ENCODE measurements around the gene MYO1H. TPM values are rescaled to one million over a fixed set of nuclear protein-coding genes. Genes with fewer than 3 reads are reported as not detected.

The MYO1H gene
- total and polyA plus RNA-seq, 2 experiments from 2014 or later = not detected

DNA sequence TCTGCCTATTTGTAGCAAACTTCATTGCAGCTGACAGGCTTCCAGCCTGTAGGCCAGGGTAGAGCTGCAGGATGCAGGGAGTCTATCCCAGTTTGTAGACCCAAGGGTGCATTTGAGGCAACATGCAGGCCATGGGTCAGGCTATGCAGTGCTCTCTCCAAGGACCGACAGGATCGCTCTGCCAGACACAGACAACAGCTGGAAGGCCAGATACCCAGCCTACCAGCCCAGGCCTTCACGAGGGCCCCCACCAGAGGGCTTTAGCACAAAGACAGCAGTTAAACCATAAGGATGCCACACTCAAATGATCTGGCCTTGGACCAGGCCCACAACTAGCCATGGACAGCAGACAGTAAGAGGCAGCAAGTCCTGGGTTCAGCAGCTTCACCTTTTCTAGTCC lies 119.1 kb downstream of the MYO1H start:
- Histone ChIP-seq H2AFZ (no peak overlapping the region), H3K4me3 (no peak overlapping the region), H3K27me3 (ENCODE audit: insufficient read depth) (no peaks in the 10 kb centered on the region), H3K9me2 (ENCODE audit: insufficient read depth) (no peaks in the 10 kb centered on the region), H3K79me2 (replicated peaks; ENCODE audit: insufficient read depth) (peaks cover 99% of the 10 kb centered on the region), H3F3A (replicated peaks; ENCODE audit: low read depth) (peaks cover 5% of the 10 kb centered on the region; the same call in 1 of the 2 replicates), H3K27ac (ENCODE audit: low read depth) (no peak overlapping the region), H4K20me1 (replicated peaks; ENCODE audit: insufficient read depth) (peaks cover 36% of the 10 kb centered on the region), H3K4me1 (ENCODE audit: insufficient read depth) (peaks cover 44% of the 10 kb centered on the region), H3K4me2 (no peak overlapping the region), H3K36me3 (ENCODE audit: insufficient read depth) (no peaks in the 10 kb centered on the region; the same call in 1 of the 2 replicates)
- Mint-ChIP-seq H3K27me3 (ENCODE audit: insufficient read depth, low read depth, poor library complexity) (peaks cover 10% of the 10 kb centered on the region), H3K36me3 (ENCODE audit: low read depth) (peaks cover 26% of the 10 kb centered on the region), H3K4me1 (peaks cover 56% of the 10 kb centered on the region), H3K9me3 (no peaks in the 10 kb centered on the region), H3K4me3 (no peak overlapping the region), H3K27ac (no peak overlapping the region)
- DNase-seq (ENCODE audit: low spot score) (no peak), ATAC-seq (no peak)
- TF ChIP-seq, protein P1, sequence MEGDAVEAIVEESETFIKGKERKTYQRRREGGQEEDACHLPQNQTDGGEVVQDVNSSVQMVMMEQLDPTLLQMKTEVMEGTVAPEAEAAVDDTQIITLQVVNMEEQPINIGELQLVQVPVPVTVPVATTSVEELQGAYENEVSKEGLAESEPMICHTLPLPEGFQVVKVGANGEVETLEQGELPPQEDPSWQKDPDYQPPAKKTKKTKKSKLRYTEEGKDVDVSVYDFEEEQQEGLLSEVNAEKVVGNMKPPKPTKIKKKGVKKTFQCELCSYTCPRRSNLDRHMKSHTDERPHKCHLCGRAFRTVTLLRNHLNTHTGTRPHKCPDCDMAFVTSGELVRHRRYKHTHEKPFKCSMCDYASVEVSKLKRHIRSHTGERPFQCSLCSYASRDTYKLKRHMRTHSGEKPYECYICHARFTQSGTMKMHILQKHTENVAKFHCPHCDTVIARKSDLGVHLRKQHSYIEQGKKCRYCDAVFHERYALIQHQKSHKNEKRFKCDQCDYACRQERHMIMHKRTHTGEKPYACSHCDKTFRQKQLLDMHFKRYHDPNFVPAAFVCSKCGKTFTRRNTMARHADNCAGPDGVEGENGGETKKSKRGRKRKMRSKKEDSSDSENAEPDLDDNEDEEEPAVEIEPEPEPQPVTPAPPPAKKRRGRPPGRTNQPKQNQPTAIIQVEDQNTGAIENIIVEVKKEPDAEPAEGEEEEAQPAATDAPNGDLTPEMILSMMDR (conservative IDR thresholded peaks at IDR 0.05; ENCODE audit: low read depth in 2 of 2) = no peak
- no peak for TF ChIP-seq NANOG (IDR thresholded peaks at IDR 0.05; ENCODE audit: borderline replicate concordance)
- TF ChIP-seq, protein P2, sequence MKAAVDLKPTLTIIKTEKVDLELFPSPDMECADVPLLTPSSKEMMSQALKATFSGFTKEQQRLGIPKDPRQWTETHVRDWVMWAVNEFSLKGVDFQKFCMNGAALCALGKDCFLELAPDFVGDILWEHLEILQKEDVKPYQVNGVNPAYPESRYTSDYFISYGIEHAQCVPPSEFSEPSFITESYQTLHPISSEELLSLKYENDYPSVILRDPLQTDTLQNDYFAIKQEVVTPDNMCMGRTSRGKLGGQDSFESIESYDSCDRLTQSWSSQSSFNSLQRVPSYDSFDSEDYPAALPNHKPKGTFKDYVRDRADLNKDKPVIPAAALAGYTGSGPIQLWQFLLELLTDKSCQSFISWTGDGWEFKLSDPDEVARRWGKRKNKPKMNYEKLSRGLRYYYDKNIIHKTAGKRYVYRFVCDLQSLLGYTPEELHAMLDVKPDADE (IDR thresholded peaks at IDR 0.05) = no peak
- TF ChIP-seq STAT1 (IDR thresholded peaks at IDR 0.05; ENCODE audit: unreplicated experiment) = no peak
- TF ChIP-seq, protein P3, sequence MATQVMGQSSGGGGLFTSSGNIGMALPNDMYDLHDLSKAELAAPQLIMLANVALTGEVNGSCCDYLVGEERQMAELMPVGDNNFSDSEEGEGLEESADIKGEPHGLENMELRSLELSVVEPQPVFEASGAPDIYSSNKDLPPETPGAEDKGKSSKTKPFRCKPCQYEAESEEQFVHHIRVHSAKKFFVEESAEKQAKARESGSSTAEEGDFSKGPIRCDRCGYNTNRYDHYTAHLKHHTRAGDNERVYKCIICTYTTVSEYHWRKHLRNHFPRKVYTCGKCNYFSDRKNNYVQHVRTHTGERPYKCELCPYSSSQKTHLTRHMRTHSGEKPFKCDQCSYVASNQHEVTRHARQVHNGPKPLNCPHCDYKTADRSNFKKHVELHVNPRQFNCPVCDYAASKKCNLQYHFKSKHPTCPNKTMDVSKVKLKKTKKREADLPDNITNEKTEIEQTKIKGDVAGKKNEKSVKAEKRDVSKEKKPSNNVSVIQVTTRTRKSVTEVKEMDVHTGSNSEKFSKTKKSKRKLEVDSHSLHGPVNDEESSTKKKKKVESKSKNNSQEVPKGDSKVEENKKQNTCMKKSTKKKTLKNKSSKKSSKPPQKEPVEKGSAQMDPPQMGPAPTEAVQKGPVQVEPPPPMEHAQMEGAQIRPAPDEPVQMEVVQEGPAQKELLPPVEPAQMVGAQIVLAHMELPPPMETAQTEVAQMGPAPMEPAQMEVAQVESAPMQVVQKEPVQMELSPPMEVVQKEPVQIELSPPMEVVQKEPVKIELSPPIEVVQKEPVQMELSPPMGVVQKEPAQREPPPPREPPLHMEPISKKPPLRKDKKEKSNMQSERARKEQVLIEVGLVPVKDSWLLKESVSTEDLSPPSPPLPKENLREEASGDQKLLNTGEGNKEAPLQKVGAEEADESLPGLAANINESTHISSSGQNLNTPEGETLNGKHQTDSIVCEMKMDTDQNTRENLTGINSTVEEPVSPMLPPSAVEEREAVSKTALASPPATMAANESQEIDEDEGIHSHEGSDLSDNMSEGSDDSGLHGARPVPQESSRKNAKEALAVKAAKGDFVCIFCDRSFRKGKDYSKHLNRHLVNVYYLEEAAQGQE (IDR thresholded peaks at IDR 0.05; ENCODE audit: unreplicated experiment) = no peak
- no peak for TF ChIP-seq POLR2AphosphoS5 (IDR thresholded peaks at IDR 0.05; ENCODE audit: low read depth)
- no peak for TF ChIP-seq EZH2phosphoT487 (IDR thresholded peaks at IDR 0.05; ENCODE audit: unreplicated experiment)
- TF ChIP-seq JUNB (IDR thresholded peaks at IDR 0.05; ENCODE audit: unreplicated experiment) = no peak
- TF ChIP-seq ZNF114 (CRISPR knock-in tag; IDR thresholded peaks at IDR 0.05) = no peak
- TF ChIP-seq ZNF331 (CRISPR knock-in tag; IDR thresholded peaks at IDR 0.05; ENCODE audit: low read depth) = no peak
- TF ChIP-seq EZH2 (IDR thresholded peaks at IDR 0.05; ENCODE audit: low read depth, unreplicated experiment) = no peak
- no peak for TF ChIP-seq CREB1 (CRISPR knock-in tag; IDR thresholded peaks at IDR 0.05; ENCODE audit: low read depth)
- TF ChIP-seq, protein P4, sequence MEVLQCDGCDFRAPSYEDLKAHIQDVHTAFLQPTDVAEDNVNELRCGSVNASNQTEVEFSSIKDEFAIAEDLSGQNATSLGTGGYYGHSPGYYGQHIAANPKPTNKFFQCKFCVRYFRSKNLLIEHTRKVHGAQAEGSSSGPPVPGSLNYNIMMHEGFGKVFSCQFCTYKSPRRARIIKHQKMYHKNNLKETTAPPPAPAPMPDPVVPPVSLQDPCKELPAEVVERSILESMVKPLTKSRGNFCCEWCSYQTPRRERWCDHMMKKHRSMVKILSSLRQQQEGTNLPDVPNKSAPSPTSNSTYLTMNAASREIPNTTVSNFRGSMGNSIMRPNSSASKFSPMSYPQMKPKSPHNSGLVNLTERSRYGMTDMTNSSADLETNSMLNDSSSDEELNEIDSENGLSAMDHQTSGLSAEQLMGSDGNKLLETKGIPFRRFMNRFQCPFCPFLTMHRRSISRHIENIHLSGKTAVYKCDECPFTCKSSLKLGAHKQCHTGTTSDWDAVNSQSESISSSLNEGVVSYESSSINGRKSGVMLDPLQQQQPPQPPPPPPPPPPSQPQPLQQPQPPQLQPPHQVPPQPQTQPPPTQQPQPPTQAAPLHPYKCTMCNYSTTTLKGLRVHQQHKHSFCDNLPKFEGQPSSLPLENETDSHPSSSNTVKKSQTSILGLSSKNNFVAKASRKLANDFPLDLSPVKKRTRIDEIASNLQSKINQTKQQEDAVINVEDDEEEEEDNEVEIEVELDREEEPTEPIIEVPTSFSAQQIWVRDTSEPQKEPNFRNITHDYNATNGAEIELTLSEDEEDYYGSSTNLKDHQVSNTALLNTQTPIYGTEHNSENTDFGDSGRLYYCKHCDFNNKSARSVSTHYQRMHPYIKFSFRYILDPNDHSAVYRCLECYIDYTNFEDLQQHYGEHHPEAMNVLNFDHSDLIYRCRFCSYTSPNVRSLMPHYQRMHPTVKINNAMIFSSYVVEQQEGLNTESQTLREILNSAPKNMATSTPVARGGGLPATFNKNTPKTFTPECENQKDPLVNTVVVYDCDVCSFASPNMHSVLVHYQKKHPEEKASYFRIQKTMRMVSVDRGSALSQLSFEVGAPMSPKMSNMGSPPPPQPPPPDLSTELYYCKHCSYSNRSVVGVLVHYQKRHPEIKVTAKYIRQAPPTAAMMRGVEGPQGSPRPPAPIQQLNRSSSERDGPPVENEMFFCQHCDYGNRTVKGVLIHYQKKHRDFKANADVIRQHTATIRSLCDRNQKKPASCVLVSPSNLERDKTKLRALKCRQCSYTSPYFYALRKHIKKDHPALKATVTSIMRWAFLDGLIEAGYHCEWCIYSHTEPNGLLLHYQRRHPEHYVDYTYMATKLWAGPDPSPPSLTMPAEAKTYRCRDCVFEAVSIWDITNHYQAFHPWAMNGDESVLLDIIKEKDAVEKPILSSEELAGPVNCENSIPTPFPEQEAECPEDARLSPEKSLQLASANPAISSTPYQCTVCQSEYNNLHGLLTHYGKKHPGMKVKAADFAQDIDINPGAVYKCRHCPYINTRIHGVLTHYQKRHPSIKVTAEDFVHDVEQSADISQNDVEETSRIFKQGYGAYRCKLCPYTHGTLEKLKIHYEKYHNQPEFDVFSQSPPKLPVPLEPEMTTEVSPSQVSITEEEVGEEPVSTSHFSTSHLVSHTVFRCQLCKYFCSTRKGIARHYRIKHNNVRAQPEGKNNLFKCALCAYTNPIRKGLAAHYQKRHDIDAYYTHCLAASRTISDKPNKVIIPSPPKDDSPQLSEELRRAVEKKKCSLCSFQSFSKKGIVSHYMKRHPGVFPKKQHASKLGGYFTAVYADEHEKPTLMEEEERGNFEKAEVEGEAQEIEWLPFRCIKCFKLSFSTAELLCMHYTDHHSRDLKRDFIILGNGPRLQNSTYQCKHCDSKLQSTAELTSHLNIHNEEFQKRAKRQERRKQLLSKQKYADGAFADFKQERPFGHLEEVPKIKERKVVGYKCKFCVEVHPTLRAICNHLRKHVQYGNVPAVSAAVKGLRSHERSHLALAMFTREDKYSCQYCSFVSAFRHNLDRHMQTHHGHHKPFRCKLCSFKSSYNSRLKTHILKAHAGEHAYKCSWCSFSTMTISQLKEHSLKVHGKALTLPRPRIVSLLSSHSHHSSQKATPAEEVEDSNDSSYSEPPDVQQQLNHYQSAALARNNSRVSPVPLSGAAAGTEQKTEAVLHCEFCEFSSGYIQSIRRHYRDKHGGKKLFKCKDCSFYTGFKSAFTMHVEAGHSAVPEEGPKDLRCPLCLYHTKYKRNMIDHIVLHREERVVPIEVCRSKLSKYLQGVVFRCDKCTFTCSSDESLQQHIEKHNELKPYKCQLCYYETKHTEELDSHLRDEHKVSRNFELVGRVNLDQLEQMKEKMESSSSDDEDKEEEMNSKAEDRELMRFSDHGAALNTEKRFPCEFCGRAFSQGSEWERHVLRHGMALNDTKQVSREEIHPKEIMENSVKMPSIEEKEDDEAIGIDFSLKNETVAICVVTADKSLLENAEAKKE (CRISPR knock-in tag; IDR thresholded peaks at IDR 0.05) = no peak

Data from GM23338 (cell line).